Measurements from ENCODE around the gene KCNIP4.

The KCNIP4 gene

GRCh38 chr4:21012851-21013331, 935.7 kb downstream of the KCNIP4 start:
- H3K9me3 ChIP-seq = no peaks in the 10 kb centered on the region
- no peaks in the 10 kb centered on the region for H3K4me1 ChIP-seq
- no peak overlapping the region for H3K4me3 ChIP-seq
- no peaks in the 10 kb centered on the region for H3K27me3 ChIP-seq (ENCODE audit: low read depth)
- no peaks in the 10 kb centered on the region for H3K36me3 ChIP-seq (replicated peaks)
- in situ Hi-C loops (cut with MboI; ENCODE audit: low sequenced_read_pairs) = no loop called here
- DNase-seq (ENCODE audit: low spot score in 2 of 2) = no peak

- in situ Hi-C loops (cut with MboI; ENCODE audit: low sequenced_read_pairs) = no loop called here
- Histone ChIP-seq H3K36me3 (replicated peaks) (no peaks in the 10 kb centered on the region), H3K9me3 (no peaks in the 10 kb centered on the region), H3K4me1 (no peaks in the 10 kb centered on the region), H3K4me3 (no peak overlapping the region), H3K27me3 (ENCODE audit: low read depth) (no peaks in the 10 kb centered on the region)
- no peak for DNase-seq (ENCODE audit: low spot score in 2 of 2)
These were observed 937.5 kb downstream of the KCNIP4 start for GRCh38 chr4:21011106-21011505.

DNA sequence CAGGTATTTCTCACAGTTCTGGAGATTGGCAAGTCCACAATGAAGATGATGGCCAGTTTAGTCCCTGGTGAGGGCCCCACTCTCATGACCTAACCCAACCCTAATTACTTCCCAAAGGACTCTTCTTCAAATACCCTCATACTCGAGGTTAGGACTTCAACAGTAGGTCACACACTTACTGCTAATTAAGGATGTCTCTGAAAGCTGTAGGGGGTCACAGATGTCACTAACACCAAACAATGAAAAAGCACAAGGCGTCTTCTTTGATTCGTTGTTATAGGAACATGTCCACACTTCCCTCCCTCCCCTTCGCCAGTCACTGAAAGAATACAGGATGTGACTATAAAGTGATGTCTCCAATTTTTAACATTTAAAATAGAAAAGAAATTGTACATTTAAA, 938.6 kb downstream of the KCNIP4 start:
- H3K36me3 ChIP-seq (replicated peaks) = no peaks in the 10 kb centered on the region
- no peaks in the 10 kb centered on the region for H3K4me1 ChIP-seq
- H3K9me3 ChIP-seq = no peaks in the 10 kb centered on the region
- H3K4me3 ChIP-seq = no peak overlapping the region
- no peaks in the 10 kb centered on the region for H3K27me3 ChIP-seq (ENCODE audit: low read depth)
- in situ Hi-C loops (cut with MboI; ENCODE audit: low sequenced_read_pairs) = no loop called here
- DNase-seq (ENCODE audit: low spot score in 2 of 2) = no peak

DNA sequence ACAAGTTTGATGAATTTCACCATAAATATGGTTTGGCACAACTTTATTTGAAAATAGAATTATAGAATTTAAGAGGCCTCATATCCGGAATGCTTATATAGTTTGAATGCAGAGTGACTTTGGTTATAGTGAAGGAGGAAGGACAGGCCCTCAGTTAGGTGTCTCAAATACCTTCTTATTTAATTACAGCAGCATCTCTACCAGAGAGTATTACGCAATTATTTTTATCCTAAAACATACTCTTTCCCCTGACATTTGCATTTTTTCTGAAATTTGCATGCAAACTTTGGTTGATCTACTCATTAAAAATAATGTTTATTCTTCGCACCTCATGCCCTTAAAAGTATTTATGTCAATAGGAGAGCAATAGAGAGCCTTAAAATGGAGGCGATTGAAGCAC, 942.9 kb downstream of the KCNIP4 start:
- in situ Hi-C loops (cut with MboI; ENCODE audit: low sequenced_read_pairs) = no loop called here
- no peaks in the 10 kb centered on the region for H3K9me3 ChIP-seq
- no peaks in the 10 kb centered on the region for H3K27me3 ChIP-seq (ENCODE audit: low read depth)
- H3K4me3 ChIP-seq = no peak overlapping the region
- no peak for DNase-seq (ENCODE audit: low spot score in 2 of 2)
- no peaks in the 10 kb centered on the region for H3K4me1 ChIP-seq
- H3K36me3 ChIP-seq (replicated peaks) = no peaks in the 10 kb centered on the region

GRCh38 chr4:21002976-21003375, 945.6 kb downstream of the KCNIP4 start:
- Histone ChIP-seq H3K27me3 (ENCODE audit: low read depth) (no peaks in the 10 kb centered on the region), H3K4me3 (no peak overlapping the region), H3K4me1 (no peaks in the 10 kb centered on the region), H3K9me3 (no peaks in the 10 kb centered on the region), H3K36me3 (replicated peaks) (no peaks in the 10 kb centered on the region)
- no peak for DNase-seq (ENCODE audit: low spot score in 2 of 2)
- in situ Hi-C loops (cut with MboI; ENCODE audit: low sequenced_read_pairs) = no loop called here

- H3K36me3 ChIP-seq (replicated peaks) = no peaks in the 10 kb centered on the region
- DNase-seq (ENCODE audit: low spot score in 2 of 2) = no peak
- H3K9me3 ChIP-seq = no peaks in the 10 kb centered on the region
- H3K27me3 ChIP-seq (ENCODE audit: low read depth) = no peaks in the 10 kb centered on the region
- no peak overlapping the region for H3K4me3 ChIP-seq
- H3K4me1 ChIP-seq = no peaks in the 10 kb centered on the region
- in situ Hi-C loops (cut with MboI; ENCODE audit: low sequenced_read_pairs) = no loop called here
These were observed 946.3 kb downstream of the KCNIP4 start for GRCh38 chr4:21002286-21002685.

DNA sequence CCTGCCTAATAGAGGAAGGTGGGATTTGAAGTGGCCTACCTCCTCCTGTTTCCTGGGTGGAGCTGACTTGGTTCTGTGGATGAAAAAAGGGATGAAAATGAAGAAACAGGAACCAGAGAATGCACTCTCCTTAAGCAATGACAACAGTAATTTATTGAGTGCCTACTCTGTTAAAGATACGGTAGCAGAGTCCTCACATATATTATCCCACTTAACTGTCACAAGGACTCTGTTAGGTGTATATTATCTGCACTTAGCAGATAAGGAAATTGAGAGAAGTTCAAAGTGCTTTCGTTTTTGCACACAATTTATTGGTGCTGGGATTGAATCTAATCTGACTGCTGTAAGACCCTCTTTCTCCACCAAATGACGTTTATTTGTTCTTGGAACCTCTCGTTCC, 947.1 kb downstream of the KCNIP4 start:
- H3K9me3 ChIP-seq = no peaks in the 10 kb centered on the region
- H3K27me3 ChIP-seq (ENCODE audit: low read depth) = no peaks in the 10 kb centered on the region
- no peak for DNase-seq (ENCODE audit: low spot score in 2 of 2)
- in situ Hi-C loops (cut with MboI; ENCODE audit: low sequenced_read_pairs) = no loop called here
- H3K4me1 ChIP-seq = no peaks in the 10 kb centered on the region
- no peaks in the 10 kb centered on the region for H3K36me3 ChIP-seq (replicated peaks)
- no peak overlapping the region for H3K4me3 ChIP-seq

DNA sequence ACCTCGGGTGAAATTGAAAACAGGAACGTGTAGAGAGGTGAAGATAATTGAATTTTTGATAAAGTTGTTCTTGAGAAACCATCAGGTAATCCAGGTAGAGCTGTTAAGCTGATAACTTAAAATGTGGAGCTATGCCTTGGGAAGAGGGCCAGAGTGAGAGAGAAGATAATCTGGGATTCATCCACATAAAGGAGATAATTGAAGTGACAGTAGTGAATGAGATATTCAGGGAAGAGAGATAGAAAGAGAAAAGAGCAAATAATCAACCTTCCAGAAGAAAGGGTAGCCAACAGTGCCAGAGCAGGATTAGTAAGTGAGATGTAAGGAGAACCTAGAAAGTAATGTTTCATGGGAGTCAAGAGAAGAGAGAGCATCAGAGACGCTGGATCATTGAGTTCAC, 950.7 kb downstream of the KCNIP4 start:
- in situ Hi-C loops (cut with MboI; ENCODE audit: low sequenced_read_pairs) = no loop called here
- H3K4me1 ChIP-seq = no peaks in the 10 kb centered on the region
- no peak overlapping the region for H3K4me3 ChIP-seq
- no peaks in the 10 kb centered on the region for H3K27me3 ChIP-seq (ENCODE audit: low read depth)
- H3K9me3 ChIP-seq = no peaks in the 10 kb centered on the region
- no peaks in the 10 kb centered on the region for H3K36me3 ChIP-seq (replicated peaks)
- DNase-seq (ENCODE audit: low spot score in 2 of 2) = no peak

GRCh38 chr4:20995610-20996009, 953.0 kb downstream of the KCNIP4 start:
- no peak for DNase-seq (ENCODE audit: low spot score in 2 of 2)
- no peak overlapping the region for H3K4me3 ChIP-seq
- H3K27me3 ChIP-seq (ENCODE audit: low read depth) = no peaks in the 10 kb centered on the region
- in situ Hi-C loops (cut with MboI; ENCODE audit: low sequenced_read_pairs) = no loop called here
- no peaks in the 10 kb centered on the region for H3K36me3 ChIP-seq (replicated peaks)
- H3K4me1 ChIP-seq = no peaks in the 10 kb centered on the region
- no peaks in the 10 kb centered on the region for H3K9me3 ChIP-seq

DNA sequence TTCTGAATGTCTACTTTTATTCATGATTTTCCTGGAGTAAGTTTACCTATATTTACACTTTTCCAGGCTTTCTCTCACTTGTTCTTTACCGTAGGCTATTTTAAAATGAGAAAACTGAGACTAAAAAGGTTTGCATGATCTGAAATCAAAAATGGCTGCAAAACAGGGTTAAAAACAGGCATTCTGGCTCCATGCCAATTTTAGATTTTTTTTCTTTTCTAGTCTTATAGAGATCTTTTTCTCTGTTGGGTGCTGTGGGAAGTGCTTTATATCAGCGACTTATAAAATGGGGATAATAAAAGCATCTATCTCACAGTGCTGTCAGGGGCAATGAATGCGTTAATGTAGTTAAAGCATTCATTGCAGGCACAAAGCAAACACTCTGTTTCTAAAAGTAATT, 953.6 kb downstream of the KCNIP4 start:
- Histone ChIP-seq H3K4me1 (no peaks in the 10 kb centered on the region), H3K4me3 (no peak overlapping the region), H3K9me3 (no peaks in the 10 kb centered on the region), H3K36me3 (replicated peaks) (no peaks in the 10 kb centered on the region), H3K27me3 (ENCODE audit: low read depth) (no peaks in the 10 kb centered on the region)
- DNase-seq (ENCODE audit: low spot score in 2 of 2) = no peak
- in situ Hi-C loops (cut with MboI; ENCODE audit: low sequenced_read_pairs) = no loop called here

GRCh38 chr4:20992002-20992401, 956.6 kb downstream of the KCNIP4 start:
- DNase-seq (ENCODE audit: low spot score in 2 of 2) = no peak
- no peak overlapping the region for H3K4me3 ChIP-seq
- in situ Hi-C loops (cut with MboI; ENCODE audit: low sequenced_read_pairs) = no loop called here
- H3K4me1 ChIP-seq = no peaks in the 10 kb centered on the region
- no peaks in the 10 kb centered on the region for H3K27me3 ChIP-seq (ENCODE audit: low read depth)
- no peaks in the 10 kb centered on the region for H3K36me3 ChIP-seq (replicated peaks)
- no peaks in the 10 kb centered on the region for H3K9me3 ChIP-seq

DNA sequence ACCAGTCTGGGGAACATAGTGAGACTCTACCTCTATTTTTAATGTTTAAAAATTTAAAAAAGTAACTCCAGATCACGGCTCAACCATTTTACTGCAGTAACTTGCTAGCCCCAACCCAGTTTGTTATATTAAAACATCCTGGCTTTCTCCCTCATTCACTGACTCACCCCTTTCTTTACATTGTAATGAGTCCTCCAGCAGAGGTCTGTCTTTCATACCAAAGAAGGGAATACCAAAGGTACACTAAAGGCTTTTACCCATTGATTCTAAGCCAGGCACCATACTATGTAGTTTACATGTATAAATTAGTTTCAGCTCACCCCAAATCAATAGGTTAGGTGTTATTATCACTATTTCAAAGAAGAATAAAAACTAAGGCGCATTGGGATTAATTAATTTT, 961.4 kb downstream of the KCNIP4 start:
- Histone ChIP-seq H3K4me1 (no peaks in the 10 kb centered on the region), H3K4me3 (no peak overlapping the region), H3K9me3 (no peaks in the 10 kb centered on the region), H3K36me3 (replicated peaks) (no peaks in the 10 kb centered on the region), H3K27me3 (ENCODE audit: low read depth) (0 out of 2 replicates have a peak, but pooled peaks cover 3% of the 10 kb centered on the region)
- DNase-seq (ENCODE audit: low spot score in 2 of 2) = no peak
- in situ Hi-C loops (cut with MboI; ENCODE audit: low sequenced_read_pairs) = no loop called here

DNA sequence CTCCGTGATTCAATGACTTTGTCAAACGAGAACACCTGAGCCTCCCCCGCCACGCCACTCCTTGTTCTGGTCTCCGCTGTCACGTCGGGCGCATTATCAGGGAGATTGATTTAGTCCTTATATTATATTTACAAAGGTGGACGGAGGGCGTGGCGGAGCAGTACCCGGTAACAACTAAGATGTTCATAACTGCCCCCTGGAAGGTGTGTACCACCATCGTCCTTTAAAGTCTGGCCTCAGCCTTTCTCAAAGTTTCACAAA, 964.1 kb downstream of the KCNIP4 start:
- no peaks in the 10 kb centered on the region for H3K36me3 ChIP-seq (replicated peaks)
- H3K4me1 ChIP-seq = no peaks in the 10 kb centered on the region
- no peak for DNase-seq (ENCODE audit: low spot score in 2 of 2)
- no peak overlapping the region for H3K4me3 ChIP-seq
- 0 out of 2 replicates have a peak, but pooled peaks cover 3% of the 10 kb centered on the region for H3K27me3 ChIP-seq (ENCODE audit: low read depth)
- H3K9me3 ChIP-seq = no peaks in the 10 kb centered on the region
- in situ Hi-C loops (cut with MboI; ENCODE audit: low sequenced_read_pairs) = no loop called here

- Histone ChIP-seq H3K4me3 (no peak overlapping the region), H3K36me3 (replicated peaks) (no peaks in the 10 kb centered on the region), H3K4me1 (no peaks in the 10 kb centered on the region), H3K27me3 (ENCODE audit: low read depth) (0 out of 2 replicates have a peak, but pooled peaks cover 3% of the 10 kb centered on the region), H3K9me3 (no peaks in the 10 kb centered on the region)
- no peak for DNase-seq (ENCODE audit: low spot score in 2 of 2)
- in situ Hi-C loops (cut with MboI; ENCODE audit: low sequenced_read_pairs) = no loop called here
These were observed 964.6 kb downstream of the KCNIP4 start for GRCh38 chr4:20983763-20984575.

DNA sequence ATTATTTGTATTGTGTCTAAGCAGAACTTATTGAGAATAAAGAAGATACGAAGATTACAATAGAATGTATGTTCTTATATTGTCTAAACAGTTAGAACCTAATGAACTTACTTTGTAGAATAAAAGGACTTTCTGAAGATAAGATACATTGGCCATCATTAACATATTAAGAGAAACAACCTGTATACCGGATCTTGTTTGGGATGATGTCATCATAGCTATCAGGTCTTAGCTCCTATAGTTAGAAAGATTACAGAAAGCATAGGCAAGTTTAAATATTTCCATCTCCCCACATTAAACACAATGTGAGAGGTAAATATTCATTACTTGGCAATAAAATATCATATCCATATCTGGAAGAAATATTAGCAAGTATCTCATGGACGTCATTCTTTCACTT, 966.0 kb downstream of the KCNIP4 start:
- Histone ChIP-seq H3K4me1 (no peaks in the 10 kb centered on the region), H3K36me3 (replicated peaks) (no peaks in the 10 kb centered on the region), H3K27me3 (ENCODE audit: low read depth) (0 out of 2 replicates have a peak, but pooled peaks cover 3% of the 10 kb centered on the region), H3K4me3 (no peak overlapping the region), H3K9me3 (no peaks in the 10 kb centered on the region)
- in situ Hi-C loops (cut with MboI; ENCODE audit: low sequenced_read_pairs) = no loop called here
- no peak for DNase-seq (ENCODE audit: low spot score in 2 of 2)

Measured in HAP-1 (cell line).